Embryonic facial prominence (tissue), 1 donor: ENCODE measurements around the gene ROS1.

ENCODE experiments used
- DNase-seq: peaks from one replicate; pipeline ENCODE4 v3.0.0-alpha.2; 2016; ENCODE audit errors: extremely low spot score

ROS1 gene

DNA sequence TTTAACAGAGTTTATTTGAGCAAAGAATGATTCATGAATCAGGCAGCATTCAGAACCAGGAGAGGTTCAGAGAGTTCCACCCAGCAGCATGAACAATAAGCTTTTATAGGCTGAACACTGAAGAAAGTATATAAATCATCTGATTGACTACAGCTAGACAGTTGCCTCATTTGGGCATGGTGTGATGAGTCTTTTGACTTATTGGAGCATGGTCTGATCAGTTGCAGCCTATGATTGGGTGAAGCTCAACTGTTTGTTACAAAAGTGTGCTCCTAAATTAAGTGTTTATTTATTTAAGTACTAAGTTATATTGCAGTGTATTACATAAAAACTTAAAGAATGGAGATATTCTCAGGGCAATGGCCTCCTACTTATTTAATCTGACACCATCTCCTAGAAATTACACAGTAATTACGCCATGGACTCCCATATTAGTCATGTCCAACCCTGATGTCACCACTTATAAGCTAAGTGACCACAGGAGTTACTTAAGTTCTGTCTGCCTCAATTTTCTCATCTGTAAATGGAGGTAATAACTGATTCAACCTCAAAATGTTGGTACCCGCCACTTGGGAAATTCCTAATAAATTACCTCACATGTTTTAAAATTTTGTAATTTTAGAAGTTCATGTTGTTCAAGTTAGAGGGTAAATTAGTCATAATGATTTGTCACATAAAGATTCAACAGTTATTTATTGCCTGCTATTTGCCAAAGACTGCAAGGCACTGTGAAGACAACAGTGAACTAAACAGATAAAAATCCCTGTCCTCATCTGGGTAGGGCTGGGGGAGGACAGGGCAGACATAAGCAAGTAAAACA lies 15.2 kb upstream of the ROS1 start:
- DNase-seq: no peak

DNA sequence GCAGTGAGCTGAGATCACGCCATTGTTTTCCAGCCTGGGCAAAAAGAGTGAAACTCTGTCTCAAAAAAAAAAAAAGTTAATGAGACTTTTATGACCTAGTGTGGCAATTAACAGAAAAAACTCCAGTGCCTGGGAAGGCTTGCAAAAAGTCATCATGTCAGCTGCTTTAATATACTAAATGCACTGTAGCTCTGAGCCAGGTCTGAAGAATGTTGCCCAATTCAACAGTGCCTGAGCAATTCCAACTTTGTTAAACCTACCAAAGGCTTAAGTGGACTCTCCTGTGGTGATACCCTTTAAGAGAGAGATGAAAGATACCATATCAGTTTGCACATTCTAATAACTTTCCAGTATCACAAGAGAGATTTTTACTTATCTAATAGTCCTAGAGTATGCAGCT lies 6.5 kb upstream of the ROS1 start:
- no peak for DNase-seq

DNA sequence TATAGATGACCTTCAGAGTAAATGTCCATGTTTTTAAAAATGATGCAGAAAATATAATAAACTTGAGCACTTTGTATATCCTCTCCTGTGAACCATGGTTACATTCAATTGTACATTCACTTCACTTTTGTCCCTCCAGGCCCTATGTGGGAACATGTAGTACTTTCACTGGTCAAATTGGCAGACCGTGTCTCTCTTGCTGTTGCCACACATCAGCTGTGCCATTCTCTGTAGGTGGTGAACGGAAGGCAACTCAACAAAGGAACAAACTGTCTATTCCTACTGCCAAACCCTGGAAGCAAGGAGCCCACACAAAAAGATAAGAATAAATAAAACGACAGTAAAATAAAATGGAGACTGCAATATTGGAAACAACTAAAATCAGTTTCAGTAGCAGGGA lies 2.0 kb downstream of the ROS1 start:
- DNase-seq: no peak

DNA sequence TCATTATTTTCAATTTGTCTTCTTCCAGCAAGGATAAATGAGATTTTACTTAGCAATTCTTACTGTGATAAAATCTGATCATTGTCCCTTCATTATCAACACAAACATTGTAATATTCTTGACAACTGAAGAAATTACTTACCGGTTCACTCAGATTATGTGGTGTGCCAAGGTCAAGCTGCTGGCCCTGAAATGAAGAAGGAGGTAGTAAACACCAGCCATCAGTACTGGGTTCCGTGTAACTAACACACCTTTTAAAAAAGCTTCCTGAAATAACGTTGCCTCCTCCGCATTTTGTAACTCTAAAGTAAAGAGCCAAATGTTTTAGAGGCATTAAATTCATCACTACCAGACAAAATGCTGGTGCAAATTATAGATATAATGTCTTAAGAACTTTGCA lies 7.4 kb downstream of the ROS1 start:
- no peak for DNase-seq

DNA sequence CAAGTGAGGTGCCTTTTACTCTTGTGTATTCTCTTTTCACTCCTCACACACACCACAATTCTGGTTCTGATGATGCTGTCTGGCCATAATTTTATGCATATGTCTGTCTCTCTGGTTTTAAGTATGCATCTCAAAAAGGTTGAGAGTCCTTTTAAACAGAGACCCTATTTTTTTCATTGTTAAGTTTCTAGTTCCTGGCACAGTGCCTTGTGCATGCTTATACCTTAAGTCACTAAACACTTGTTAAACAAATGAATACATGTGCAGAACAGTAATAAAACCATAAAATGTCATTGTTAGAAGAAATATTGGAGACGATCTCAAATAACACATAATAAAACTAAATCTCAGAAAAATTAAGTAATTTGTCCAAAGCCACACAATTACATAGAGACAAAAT lies 7.9 kb downstream of the ROS1 start:
- no peak for DNase-seq

DNA sequence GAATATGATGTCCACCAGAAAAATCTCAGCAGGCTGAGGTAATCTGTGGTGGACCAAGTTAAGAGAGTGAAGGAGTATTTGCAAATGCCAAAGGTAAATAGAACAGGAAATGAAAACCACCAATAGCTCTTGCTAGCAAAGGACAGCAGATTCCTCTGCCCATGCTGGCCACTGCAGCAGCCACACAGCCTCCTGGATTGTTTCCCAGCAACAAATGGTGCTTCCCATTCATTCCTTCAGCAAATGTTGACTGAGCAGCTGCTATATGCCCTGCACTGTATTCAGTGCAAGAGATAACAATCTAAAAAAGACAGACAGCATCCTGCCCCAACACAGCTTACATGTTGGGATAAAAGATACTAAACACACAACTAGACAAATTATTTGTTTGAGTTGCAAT lies 11.0 kb downstream of the ROS1 start:
- DNase-seq: no peak

DNA sequence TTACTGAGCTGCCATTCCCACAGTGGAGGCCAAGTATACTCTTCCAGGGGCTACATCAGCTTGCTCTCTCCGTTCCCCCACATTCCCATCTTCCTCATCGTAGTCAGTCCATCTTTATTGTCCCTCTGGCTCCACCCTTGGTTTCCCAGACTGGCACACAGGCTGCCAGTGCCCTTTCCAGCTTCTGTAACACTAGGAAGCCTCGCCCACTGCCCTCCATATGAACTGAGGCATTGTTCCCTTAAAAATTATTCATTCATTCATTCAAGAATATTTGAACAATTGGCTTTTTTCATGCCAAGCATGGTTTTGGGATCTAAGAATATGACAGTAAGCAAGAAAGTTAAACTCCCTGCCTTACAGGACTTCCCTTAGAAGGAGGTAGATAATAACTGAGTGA lies 14.3 kb downstream of the ROS1 start:
- DNase-seq: no peak

DNA sequence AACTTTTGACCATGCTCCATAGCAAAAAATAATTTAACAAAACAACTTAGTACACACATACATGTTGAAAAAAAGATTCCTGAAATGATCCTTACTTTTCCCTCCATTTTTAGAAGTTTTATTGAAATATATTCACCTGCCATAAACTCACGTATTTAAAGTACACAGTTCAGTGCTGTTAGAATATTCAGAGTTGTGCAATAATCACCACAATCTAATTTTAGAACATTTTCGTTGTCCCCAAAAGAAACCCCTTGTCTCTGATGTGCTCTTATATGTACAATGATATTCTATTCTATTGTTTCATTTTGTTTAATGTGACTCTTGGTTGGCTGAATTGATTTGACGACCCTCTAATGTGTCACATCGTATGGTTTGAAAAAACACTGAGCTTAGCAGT lies 15.9 kb downstream of the ROS1 start:
- no peak for DNase-seq

DNA sequence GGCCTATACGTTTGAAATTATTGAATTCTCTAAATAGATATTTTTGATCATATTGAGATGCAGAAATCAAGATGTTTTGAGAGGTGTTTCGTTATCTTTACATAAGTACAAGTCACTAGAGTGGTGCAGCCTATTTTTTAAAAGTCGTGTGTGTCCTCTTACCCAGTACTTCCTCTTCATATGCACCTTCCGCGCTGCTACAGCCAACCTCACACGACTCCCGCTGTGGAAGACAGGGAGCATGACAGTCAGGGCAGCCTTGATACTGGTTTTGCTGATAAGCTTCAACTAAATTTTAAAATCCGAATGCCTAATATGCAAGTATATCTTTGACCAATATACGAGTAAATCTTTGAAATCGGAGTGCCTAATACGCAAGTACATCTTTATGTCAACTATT lies 16.3 kb downstream of the ROS1 start:
- DNase-seq: no peak

DNA sequence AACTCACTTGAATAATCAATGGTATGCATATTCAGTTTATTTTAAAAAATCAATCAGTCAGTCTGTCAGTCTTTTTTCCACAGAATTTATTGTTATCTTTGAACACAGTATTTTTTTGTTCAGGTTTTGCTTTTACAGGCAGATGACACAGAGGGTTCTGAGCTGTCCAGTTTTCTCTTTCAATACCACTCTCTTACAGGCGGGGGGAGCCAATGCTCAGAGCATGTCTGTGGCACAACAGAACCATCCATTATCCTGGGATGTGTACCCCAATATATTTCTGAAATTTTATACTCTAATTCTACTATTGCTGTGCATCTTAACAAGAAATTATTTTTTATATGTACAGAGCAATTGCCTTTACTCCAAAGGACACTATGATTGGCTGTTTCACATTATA lies 21.2 kb downstream of the ROS1 start:
- no peak for DNase-seq

DNA sequence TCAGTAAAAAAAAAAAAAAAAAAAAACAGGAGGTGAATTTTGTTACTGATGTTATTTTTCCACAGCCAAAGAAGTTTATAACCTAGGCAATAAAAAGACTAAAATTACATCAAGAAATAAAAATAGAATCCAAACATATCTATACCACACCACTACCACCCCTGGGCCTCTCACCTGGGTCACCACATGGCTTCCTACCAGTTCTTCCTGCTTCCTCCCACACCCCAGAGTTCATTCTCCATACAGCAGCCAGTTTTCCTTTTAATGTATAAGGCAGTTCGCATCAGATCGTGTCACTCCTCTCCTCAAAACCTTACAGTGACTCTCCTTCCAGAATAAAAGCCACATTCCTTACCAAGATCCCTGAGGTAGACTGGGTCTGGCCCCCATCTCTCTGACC lies 23.9 kb downstream of the ROS1 start:
- no peak for DNase-seq

DNA sequence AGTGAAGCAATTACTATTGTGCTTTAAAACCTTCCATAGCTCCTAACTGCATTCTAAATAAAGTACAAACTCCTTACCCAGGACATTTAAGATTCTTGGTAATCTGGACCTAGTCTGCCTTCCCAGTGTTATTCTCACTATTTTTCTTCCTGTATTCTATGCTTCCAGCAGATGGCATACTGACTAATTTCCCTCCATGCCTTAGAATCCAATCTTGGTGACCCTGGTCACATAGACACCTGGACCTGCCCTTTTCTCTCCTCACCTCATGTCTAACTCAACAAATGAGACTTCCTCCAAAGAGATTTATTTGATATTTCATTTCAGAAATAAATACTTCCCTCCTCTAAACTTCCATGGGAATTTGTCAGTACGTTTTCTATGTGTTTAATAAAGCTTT lies 25.8 kb downstream of the ROS1 start:
- DNase-seq: no peak

DNA sequence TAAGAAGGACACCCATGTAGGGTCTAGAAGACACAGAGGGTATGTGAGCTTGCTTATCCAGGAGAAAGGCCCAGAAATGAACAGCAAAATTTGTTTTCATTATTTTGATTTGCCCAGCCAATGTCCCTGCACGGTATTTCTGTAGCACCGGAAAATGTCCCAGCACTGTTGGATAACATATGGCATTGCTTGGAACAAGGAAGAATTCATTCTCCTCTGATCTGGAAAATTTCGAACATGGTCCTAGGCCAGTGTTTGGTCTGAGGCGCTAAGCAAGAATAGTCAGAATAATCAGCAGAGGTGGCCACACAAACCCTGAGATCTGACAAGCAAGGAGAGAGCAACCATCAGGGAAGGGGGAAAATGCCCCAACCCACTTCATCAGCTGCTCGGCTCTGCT lies 26.6 kb downstream of the ROS1 start:
- no peak for DNase-seq

DNA sequence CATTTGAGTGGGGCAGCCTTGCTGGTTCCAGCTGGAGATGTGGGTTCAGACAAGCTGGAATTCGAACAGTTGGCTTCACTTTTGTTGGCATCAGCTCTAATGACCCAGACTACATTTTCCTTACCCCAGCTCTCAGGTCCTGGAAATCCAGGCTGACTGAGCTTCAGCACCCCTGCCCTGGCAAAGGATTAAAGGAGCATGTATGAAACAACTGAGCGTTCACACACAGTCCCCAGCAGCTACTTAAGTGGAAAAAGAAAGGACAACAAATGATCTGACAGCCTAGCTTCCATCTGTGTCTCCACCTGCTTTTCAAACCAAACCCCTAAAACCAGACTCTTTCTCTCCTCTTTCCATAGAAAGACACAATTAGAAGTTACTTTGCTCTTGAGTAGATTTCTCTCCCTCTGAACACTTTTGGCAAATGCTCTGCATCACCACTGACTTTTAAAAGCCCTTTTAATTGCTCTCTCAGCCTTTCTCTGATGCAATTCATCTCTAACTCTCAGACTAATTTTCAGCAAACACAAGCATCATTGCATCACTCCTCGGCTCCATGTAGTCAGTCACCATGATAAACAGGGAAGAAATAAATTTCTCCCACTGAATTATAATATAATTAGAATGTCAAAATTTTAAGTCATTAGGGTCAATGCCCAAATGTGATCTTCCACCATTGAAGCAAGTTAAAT lies 28.1 kb downstream of the ROS1 start:
- DNase-seq: no peak

DNA sequence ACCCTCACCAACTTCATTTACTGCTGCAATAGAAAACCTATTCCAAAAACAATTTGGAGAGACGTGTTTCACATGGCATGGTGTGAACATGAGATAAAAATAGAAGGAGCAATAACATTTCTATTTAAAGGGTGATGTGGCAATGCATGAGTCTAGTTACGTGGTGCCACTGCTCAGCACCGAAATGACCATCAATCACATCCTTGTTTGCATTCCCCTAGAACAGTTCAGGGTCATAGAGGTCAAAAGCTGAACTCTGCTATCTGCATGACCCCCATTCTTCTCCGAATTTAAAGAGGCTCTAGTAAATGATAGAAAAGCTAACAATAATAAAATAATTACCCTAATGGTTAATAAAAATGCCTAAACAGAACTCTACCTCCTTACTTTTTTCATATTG lies 29.5 kb downstream of the ROS1 start:
- no peak for DNase-seq

DNA sequence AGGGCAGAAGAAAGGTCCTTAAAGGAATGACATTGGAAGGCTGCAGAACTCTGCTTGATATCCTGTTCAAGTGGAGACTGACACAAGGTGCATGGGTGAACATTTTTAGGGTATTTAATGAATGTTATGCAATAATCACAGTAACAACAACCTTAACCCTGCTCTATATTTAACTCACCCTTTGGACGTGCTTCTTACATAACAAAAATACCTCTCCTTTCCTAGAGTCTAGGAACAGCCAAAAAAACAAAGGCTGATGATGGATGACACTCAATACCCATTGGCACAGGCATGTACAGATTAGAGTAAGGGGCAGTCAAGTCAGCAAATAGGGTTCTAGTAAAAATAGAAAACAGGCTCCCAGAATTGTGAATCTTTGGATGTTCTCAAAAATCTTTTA lies 30.6 kb downstream of the ROS1 start:
- no peak for DNase-seq

DNA sequence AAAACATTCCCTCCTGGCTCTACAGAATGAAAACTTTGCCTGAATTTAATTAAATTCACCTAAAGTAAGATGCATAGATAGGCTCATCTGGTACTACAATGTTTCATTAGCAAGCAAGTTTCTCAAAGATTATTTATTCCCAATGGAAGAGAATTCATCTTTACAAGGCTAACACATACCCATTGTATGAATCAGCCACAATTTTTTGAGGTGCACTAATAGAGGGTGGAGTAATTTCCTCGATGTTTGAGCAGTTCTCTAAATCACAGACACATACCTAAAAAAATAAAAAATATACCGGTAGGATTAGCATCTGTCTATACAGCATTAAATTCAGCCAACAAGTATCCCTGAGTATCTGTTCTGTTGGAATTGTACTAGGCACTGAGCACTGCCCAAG lies 32.7 kb downstream of the ROS1 start:
- no peak for DNase-seq

DNA sequence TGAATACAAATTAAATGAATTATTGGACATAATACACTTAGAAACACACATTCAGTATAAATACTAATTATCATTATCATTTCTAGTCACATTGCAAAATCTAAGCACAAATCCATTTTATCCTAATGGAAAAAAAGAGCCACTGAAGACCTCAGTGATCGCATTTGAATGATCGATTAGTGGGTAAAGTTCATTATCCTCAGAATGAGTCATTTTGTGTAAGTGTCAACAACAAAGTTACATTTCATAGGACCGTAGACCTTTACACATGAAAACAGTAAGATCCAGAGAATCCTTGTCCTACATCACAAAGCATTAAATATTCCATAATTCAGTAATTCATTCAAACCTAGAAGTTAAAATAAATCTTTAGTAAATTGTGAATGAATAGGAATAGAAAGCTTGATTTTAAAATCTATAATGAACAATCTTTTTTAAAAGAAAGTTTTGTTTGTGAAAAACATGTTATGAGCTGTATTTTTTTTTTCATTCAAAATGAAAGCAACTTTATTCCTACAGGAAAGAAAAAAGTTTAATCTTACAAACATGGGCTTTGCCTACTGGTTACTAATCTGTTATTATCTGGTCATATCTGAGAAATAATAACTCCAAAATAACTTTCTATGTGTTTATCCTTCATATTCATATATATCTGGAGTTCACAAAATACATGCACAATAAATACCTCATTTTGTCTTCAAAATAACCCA lies 33.7 kb downstream of the ROS1 start:
- DNase-seq: no peak

DNA sequence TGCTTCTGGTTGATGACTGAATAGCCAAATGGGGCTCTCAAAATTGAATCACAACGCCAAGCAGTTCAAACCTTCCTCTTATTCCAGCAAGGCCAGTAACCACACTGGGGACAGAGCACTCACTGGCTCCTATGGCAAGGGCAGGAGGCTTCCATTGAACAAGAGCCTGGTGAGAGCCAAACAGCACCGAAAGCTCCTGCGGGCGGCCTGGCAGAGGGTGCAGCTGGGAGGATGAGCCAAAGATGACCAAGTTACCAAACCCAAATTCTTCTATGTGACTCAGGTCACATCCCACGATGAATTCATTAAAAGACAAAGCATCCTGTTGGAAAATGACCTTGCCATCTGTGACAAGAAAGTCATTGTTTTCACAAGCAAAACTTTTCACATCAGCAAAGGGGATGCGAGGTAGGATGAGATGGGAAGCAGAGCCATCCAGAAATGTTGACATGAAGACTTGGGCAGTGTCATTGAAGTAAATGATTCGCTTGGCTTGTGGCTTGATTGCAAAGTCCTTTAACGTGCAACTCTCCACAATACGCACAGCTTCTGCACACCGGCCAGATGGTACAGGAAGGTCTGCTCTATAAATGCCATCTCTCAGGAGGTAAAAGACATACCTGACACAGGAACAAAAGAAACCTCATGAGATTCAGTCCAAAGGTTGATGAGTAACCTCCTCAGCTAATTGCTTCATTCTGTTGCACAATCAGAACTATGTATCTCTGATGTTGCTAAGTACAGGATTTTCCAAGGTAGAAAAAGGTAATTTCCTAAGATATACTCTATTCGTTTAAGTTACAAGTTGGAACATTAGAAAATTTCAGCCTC lies 36.3 kb downstream of the ROS1 start:
- DNase-seq: no peak

DNA sequence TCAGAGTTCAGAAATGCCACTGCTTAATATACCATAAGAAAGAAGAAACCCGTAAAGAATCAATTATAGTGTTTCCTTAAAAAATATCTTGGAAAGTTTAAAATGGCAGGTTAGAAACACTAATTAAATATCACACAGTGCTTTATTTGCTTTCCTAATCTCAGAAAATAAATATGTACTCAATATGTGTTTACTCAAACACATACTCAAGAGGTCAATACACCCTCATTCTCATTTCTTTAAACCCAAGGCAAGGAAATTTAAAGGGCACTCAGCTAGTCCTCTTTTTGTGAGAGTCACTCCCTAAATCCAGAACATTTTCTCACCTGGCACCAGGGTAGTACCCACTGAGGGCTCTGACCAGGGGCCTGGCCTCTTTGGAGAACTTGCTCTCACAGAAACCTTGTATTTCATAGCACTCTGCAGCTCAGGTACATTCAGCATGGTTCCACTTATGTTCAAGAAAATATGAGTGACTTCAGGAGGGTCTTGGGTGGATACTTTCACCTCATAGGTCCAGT lies 38.2 kb downstream of the ROS1 start:
- DNase-seq: no peak

DNA sequence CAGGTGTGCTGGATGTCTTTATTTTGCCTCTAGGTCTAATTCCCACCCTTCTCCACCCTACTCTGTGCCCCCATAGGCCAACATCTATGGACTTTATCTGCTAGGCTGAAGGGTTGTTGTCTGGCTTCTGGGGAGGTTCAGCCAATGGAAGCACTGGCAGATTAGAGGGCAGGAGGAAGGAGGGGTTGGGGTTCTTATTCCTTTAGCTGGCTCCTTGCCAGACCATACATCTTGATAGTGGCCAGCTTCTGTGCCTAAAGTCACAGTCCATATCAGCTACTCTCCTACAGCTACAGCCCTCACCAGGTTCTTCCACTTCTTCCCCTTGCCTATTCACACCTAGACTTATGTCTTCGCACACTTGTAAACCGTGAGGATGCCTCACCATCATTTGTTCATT lies 41.1 kb downstream of the ROS1 start:
- no peak for DNase-seq

DNA sequence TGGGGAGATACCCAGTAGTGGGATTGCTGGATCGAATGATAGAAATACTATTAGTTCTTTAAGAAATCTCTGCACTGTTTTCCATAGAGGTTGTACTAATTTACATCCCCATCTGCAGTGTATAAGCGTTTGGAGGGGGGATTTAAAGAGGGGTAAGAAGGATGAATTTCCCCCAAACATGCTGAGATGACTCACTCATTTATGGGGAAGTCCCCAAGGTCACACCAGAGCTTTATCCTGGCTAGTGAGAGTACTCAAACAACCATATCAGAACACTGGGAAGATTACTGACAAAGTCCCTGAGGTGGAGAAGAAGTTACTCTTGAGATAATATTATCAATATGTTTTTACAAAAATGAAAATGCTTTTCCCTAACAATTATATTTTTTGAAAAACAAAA lies 44.0 kb downstream of the ROS1 start:
- no peak for DNase-seq
